PC-3 (cell line): ENCODE measurements around the gene FERMT3. TPM values are rescaled to one million over a fixed set of nuclear protein-coding genes. Genes with fewer than 3 reads are reported as not detected.
A peak's percentile ranks its signal among the peaks of the same experiment; 100 is the strongest.

Experiments used
- ATAC-seq: fragments of 200-7000 bp; cut with Tn5 transposase; 2 replicates; pipeline ENCODE4 v1.9.1; 2020; ENCODE audit warnings: mild to moderate bottlenecking, moderate library complexity
- BruUV-seq: library from RNA; stranded (reverse); fragments of 400-500 nt; replicated peaks from 2 replicates; lab custom pipeline; 2021; lab: Mats Ljungman, UMichigan
- CTCF ChIA-PET: fragments of 300-600 bp; sonication (Branson Sonifier 250); formaldehyde crosslinking; loops from one replicate; lab custom pipeline; 2022; ENCODE audit warnings: antibody characterized with exemption; lab: Charles Lee
- POLR2A ChIA-PET: fragments of 300-600 bp; sonication (Branson Sonifier 250); formaldehyde crosslinking; loops from one replicate; lab custom pipeline; 2022; ENCODE audit warnings: antibody characterized with exemption; ENCODE audit not compliant: unreplicated experiment; lab: Charles Lee
- DNase-seq: peaks from one replicate; pipeline ENCODE4 v3.0.0-alpha.2; 2015
- H2AFZ ChIP-seq: fragments of 300-600 bp; sonication (generic); 2 replicates; pipeline ENCODE4 v1.6.0; 2016; ENCODE audit warnings: antibody characterized with exemption, low read length
- H3F3A ChIP-seq: fragments of 300-600 bp; sonication (generic); one replicate; pipeline ENCODE4 v1.6.0; 2017; ENCODE audit warnings: antibody characterized with exemption, low read length, control low read depth, mild to moderate bottlenecking; ENCODE audit not compliant: unreplicated experiment
- H3K27ac ChIP-seq: fragments of 300-600 bp; sonication (generic); 2 replicates; pipeline ENCODE4 v1.5.1; 2016; ENCODE audit warnings: mild to moderate bottlenecking, low read length
- H3K27me3 ChIP-seq: fragments of 300-600 bp; sonication (generic); 2 replicates; pipeline ENCODE4 v1.6.1; 2016; ENCODE audit warnings: low read length, mixed read lengths
- H3K36me3 ChIP-seq: fragments of 300-600 bp; sonication (generic); 2 replicates; pipeline ENCODE4 v1.6.1; 2016; ENCODE audit warnings: low read depth, mixed run types, low read length, mixed read lengths
- H3K4me1 ChIP-seq: fragments of 300-600 bp; sonication (generic); 2 replicates; pipeline ENCODE4 v1.5.1; 2016; ENCODE audit warnings: low read length; ENCODE audit not compliant: insufficient read depth
- H3K4me2 ChIP-seq: fragments of 300-600 bp; sonication (generic); 2 replicates; pipeline ENCODE4 v1.6.0; 2016; ENCODE audit warnings: low read length
- H3K4me3 ChIP-seq: fragments of 300-600 bp; sonication (generic); 2 replicates; pipeline ENCODE4 v1.5.1; 2016; ENCODE audit warnings: mild to moderate bottlenecking, low read length, mixed read lengths
- H3K79me2 ChIP-seq: fragments of 300-600 bp; sonication (generic); 2 replicates; pipeline ENCODE4 v1.6.1; 2017; ENCODE audit warnings: low read length, mixed read lengths
- H3K9ac ChIP-seq: fragments of 300-600 bp; sonication (generic); 2 replicates; pipeline ENCODE4 v1.6.0; 2016; ENCODE audit warnings: mild to moderate bottlenecking, low read length
- H3K9me2 ChIP-seq: fragments of 300-600 bp; sonication (generic); replicated peaks from 2 replicates; pipeline ENCODE4 v1.6.1; 2016; ENCODE audit warnings: mixed run types, low read length, mixed read lengths
- H3K9me3 ChIP-seq: fragments of 300-600 bp; sonication (generic); 2 replicates; pipeline ENCODE4 v1.6.1; 2016; ENCODE audit warnings: low read length, mixed read lengths
- H4K20me1 ChIP-seq: fragments of 300-600 bp; sonication (generic); 2 replicates; pipeline ENCODE4 v1.6.1; 2016; ENCODE audit warnings: low read length, mixed read lengths
- CTCF ChIP-seq: fragments of 300-600 bp; sonication (generic); conservative IDR thresholded peaks from 2 replicates; pipeline ENCODE4 v1.5.1; 2017; ENCODE audit warnings: antibody characterized with exemption, low read depth, mild to moderate bottlenecking, low read length
- EZH2 ChIP-seq: fragments of 300-600 bp; sonication (generic); IDR thresholded peaks from one replicate; pipeline ENCODE4 v1.6.1; 2017; ENCODE audit warnings: antibody characterized with exemption, mild to moderate bottlenecking, low read length; ENCODE audit not compliant: unreplicated experiment
- EZH2phosphoT487 ChIP-seq: fragments of 300-600 bp; sonication (generic); IDR thresholded peaks from 2 replicates; pipeline ENCODE4 v1.6.1; 2018; ENCODE audit warnings: mild to moderate bottlenecking, antibody characterized with exemption, low read length, borderline replicate concordance
- intact Hi-C: fragments of 100-400 bp; cut with micrococcal nuclease; formaldehyde crosslinking; loops from 2 replicates; pipeline ENCODE4 v1.9.0; 2023
- total RNA-seq: library from RNA; depleted of rRNA; stranded (reverse); fragments of >200 nt; gene quantifications from 2 replicates; pipeline ENCODE4 v1.2.3, GENCODE V29; 2014

The FERMT3 gene
- total RNA-seq, 1 experiment from 2014 or later, result 2.4 TPM

DNA sequence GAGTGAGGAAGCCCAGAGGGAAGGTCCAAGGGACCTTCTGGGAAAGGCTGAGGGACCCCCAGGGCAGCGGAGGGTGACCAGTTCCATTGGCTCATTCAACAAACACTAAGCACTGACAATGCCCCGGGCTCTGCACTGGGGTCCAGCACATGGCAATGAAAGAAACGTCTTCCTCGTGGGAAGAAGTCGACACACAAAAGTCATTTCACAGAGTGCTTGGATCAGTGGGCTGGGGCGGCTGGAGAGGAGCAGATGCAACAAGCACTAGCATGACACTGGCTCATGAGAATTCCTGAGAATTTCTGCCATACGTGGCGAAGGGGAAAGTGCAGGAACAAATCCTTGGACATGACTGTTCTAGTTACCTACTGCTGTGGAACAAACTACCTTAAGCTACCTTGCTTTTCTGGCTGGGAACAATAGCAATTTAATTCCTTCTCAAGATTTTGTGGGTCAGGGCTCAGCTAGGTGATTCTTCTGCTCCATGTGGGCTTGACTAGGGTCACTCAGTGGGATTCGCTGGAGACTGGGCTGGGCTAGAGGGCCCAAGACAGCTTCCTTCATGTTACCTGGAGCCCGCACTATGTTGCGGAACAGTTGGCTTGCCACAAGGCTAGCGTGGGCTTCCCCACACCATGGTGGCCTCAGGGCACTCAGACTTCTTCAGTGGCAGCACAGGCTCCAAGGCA is 27.4 kb upstream of the FERMT3 start:
- no peaks in the 10 kb centered on the region for H3K9me2 ChIP-seq
- H3K9me3 ChIP-seq, result no peaks in the 10 kb centered on the region
- TF ChIP-seq CTCF (no peak), EZH2phosphoT487 (no peak), EZH2 (no peak)
- H3K4me1 ChIP-seq, result peaks cover 14% of the 10 kb centered on the region
- H3K36me3 ChIP-seq, result no peaks in the 10 kb centered on the region
- no peak overlapping the region for H3K4me2 ChIP-seq
- H3K4me3 ChIP-seq, result no peak overlapping the region
- ChIA-PET POLR2A (no interaction called here), CTCF (no interaction called here)
- no peak overlapping the region for H2AFZ ChIP-seq
- DNase-seq, result no peak
- peaks cover 4% of the 10 kb centered on the region for H3F3A ChIP-seq
- no peak overlapping the region for H3K9ac ChIP-seq
- BruUV-seq, result no TSS peak
- no peak for ATAC-seq
- H3K79me2 ChIP-seq, result peaks cover 15% of the 10 kb centered on the region
- H4K20me1 ChIP-seq, result no peaks in the 10 kb centered on the region
- H3K27me3 ChIP-seq, result no peaks in the 10 kb centered on the region
- intact Hi-C loops, result no loop called here
- no peak overlapping the region for H3K27ac ChIP-seq

DNA sequence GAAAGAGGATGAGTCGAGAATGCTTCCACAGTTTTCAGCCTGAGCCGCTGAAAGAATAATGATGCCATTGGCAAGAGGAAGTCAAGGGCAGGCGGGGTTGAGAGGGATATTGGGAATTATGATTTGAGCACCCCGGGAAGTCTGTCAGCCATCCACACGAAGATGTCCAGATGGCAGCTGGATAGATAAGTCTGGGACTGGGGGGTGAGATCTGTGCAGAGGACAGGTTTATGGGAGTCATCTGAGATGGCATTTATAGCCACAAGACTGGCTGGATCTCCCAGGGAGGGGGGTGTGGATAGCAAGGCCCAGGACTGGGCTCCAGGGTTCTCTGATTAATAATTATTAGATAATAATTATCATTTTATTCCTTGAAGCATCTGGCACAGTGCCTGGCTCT is 25.6 kb upstream of the FERMT3 start:
- CTCF ChIA-PET, result interaction anchor here (0.9 kb wide), 1 partner anchor 174 kb away, joined by 4 read pairs; no protein-coding TSS in a partner anchor
- intact Hi-C loops, result loop anchor here (10.0 kb wide), 1 partner anchor 1456 kb away; the partner anchor contains the start of genes HNRNPUL2 and TTC9C
- H3K27ac ChIP-seq, result no peak overlapping the region

More for the DNA sequence above, 25.6 kb upstream of the FERMT3 start:
- ATAC-seq, result no peak
- Histone ChIP-seq H3K9me3 (no peaks in the 10 kb centered on the region), H3K79me2 (peaks cover 28% of the 10 kb centered on the region), H3F3A (peaks cover 4% of the 10 kb centered on the region), H3K4me2 (peak overlapping the region; percentile 54), H3K9me2 (no peaks in the 10 kb centered on the region), H3K9ac (no peak overlapping the region; the same call in 1 of the 2 replicates), H3K4me3 (no peak overlapping the region), H4K20me1 (no peaks in the 10 kb centered on the region), H3K36me3 (no peaks in the 10 kb centered on the region), H3K27me3 (no peaks in the 10 kb centered on the region), H2AFZ (0 out of 2 replicates have a peak overlapping the region, but pooled peaks have one; percentile 43), H3K4me1 (peaks cover 24% of the 10 kb centered on the region)
- POLR2A ChIA-PET, result interaction anchor here (0.8 kb wide), 1 partner anchor 14 kb away, joined by 3 read pairs; no protein-coding TSS in a partner anchor
- no peak for TF ChIP-seq CTCF
- TF ChIP-seq EZH2, result no peak
- no peak for TF ChIP-seq EZH2phosphoT487
- no peak for DNase-seq
- no TSS peak for BruUV-seq
